ENCODE results near the gene ANXA9. TPM values are rescaled to one million over a fixed set of nuclear protein-coding genes. Genes with fewer than 3 reads are reported as not detected.
A peak's percentile ranks its signal among the peaks of the same experiment; 100 is the strongest.

ANXA9 gene
- total RNA-seq, 1 donor from 2014 or later, result not detected

DNA sequence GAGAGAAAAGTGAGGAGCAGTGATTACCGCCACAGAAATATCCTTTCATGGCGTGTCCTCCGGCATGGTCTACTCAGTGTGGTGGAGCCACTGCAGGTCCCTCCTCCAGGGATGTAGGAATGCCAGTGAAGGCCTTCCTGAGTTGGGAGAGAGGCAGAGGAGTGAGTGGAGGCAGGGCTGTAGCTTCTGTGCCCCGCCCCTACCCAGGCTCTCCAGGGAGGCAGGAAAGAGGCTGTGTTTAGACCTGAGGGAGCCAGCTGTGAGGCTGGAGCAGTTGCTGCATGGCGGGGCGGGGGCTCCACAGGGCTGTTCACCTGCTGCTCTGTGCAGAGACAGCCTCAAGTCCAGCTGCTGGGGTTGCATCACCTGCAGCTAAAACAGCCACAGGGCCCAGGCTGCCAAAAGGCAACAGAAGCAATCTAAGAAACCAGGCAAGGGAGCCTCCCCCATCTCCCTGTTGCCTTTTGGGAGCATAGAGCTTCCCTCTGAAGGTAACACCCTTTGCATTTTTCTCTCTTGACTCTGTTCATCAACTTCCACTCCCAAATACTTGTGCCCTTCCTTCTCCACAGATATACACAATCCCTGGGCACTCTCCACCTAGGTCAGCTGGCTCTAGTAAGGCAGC lies 801 bp upstream of the ANXA9 start:
- H3K36me3 Mint-ChIP-seq (ENCODE audit: unreplicated experiment), result no peaks in the 10 kb centered on the region
- peak; percentile 75 for DNase-seq
- no peak for TF ChIP-seq CTCF (IDR thresholded peaks at IDR 0.05; ENCODE audit: partially characterized antibody, unreplicated experiment)
- peaks cover 11% of the 10 kb centered on the region for H3K4me1 Mint-ChIP-seq (ENCODE audit: low read depth, unreplicated experiment)
- no peaks in the 10 kb centered on the region for H3K9me3 Mint-ChIP-seq (ENCODE audit: unreplicated experiment)
- H3K27me3 Mint-ChIP-seq (ENCODE audit: unreplicated experiment), result peaks cover 3% of the 10 kb centered on the region
- H3K4me3 Mint-ChIP-seq (ENCODE audit: unreplicated experiment), result peak overlapping the region; percentile 59
- H3K27ac Mint-ChIP-seq (ENCODE audit: unreplicated experiment), result peak overlapping the region; percentile 53

DNA sequence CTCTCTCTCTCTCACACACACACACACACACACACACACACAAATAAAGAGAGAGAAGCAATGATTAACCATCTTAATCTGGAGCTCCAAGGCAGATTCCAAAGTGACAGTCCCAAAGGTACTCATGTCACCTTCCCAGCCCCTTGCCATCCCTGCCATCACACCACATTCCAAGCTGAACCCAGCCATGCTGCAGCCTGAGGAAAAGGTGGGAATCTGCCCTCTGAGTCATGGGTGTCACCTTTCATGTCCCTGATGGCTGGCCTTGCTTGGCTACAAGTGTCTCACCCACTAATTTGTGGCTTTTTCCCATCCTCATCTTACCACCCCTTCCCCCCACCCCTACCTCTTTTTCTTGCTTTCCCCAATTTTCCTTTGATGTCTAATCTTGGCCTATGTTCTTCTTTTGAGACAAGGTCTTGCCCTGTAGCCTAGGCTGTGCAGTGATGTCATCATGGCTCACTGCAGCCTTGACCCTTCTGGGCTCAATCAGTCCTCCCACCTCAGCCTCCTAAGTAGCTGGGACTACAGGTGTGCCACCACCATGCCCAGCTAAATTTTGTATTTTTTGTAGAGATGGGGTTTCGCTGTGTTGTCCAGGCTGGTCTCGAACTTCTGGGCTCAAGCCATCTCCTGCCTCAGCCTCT lies 3.2 kb downstream of the ANXA9 start:
- TF ChIP-seq CTCF (IDR thresholded peaks at IDR 0.05; ENCODE audit: partially characterized antibody, unreplicated experiment), result no peak
- no peak overlapping the region for H3K27ac Mint-ChIP-seq (ENCODE audit: unreplicated experiment)
- no peak for DNase-seq
- H3K36me3 Mint-ChIP-seq (ENCODE audit: unreplicated experiment), result no peaks in the 10 kb centered on the region
- H3K27me3 Mint-ChIP-seq (ENCODE audit: unreplicated experiment), result peaks cover 3% of the 10 kb centered on the region
- H3K4me1 Mint-ChIP-seq (ENCODE audit: low read depth, unreplicated experiment), result peaks cover 11% of the 10 kb centered on the region
- peaks cover 2% of the 10 kb centered on the region for H3K9me3 Mint-ChIP-seq (ENCODE audit: unreplicated experiment)
- H3K4me3 Mint-ChIP-seq (ENCODE audit: unreplicated experiment), result no peak overlapping the region

- Mint-ChIP-seq H3K4me3 (ENCODE audit: unreplicated experiment) (no peak overlapping the region), H3K27ac (ENCODE audit: unreplicated experiment) (no peak overlapping the region), H3K9me3 (ENCODE audit: unreplicated experiment) (peaks cover 2% of the 10 kb centered on the region), H3K27me3 (ENCODE audit: unreplicated experiment) (peaks cover 3% of the 10 kb centered on the region), H3K4me1 (ENCODE audit: low read depth, unreplicated experiment) (no peaks in the 10 kb centered on the region), H3K36me3 (ENCODE audit: unreplicated experiment) (no peaks in the 10 kb centered on the region)
- no peak for TF ChIP-seq CTCF (IDR thresholded peaks at IDR 0.05; ENCODE audit: partially characterized antibody, unreplicated experiment)
- DNase-seq, result no peak
Measured at GRCh38 chr1:150987924-150988323, 5.8 kb downstream of the ANXA9 start.

- Mint-ChIP-seq H3K27me3 (ENCODE audit: unreplicated experiment) (peaks cover 2% of the 10 kb centered on the region), H3K4me1 (ENCODE audit: low read depth, unreplicated experiment) (peaks cover 4% of the 10 kb centered on the region), H3K4me3 (ENCODE audit: unreplicated experiment) (no peak overlapping the region), H3K9me3 (ENCODE audit: unreplicated experiment) (no peaks in the 10 kb centered on the region), H3K36me3 (ENCODE audit: unreplicated experiment) (no peaks in the 10 kb centered on the region), H3K27ac (ENCODE audit: unreplicated experiment) (no peak overlapping the region)
- no peak for DNase-seq
- no peak for TF ChIP-seq CTCF (IDR thresholded peaks at IDR 0.05; ENCODE audit: partially characterized antibody, unreplicated experiment)
Measured at GRCh38 chr1:150992626-150993025, 10.5 kb downstream of the ANXA9 start.

DNA sequence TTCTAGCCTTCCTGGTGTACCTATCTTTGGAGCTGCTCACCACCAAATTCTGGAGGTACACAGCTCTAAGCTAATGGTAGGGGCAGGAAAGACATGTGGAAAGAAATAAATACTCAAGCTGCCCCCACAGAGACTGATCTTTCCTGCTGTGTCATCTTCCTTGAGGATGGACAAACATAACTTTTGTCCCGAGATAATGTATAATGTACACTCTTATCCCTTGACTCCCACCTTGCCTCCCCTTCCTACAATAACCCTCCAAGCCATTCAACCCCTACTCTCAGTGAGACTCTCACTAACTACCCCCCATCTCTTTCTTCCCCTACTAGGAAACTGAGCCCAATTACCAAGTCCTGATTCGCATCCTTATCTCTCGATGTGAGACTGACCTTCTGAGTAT lies 12.2 kb downstream of the ANXA9 start:
- no peak overlapping the region for H3K27ac Mint-ChIP-seq (ENCODE audit: unreplicated experiment)
- no peak for TF ChIP-seq CTCF (IDR thresholded peaks at IDR 0.05; ENCODE audit: partially characterized antibody, unreplicated experiment)

More for the DNA sequence above, 12.2 kb downstream of the ANXA9 start:
- Mint-ChIP-seq H3K4me1 (ENCODE audit: low read depth, unreplicated experiment) (peaks cover 4% of the 10 kb centered on the region), H3K4me3 (ENCODE audit: unreplicated experiment) (no peak overlapping the region), H3K36me3 (ENCODE audit: unreplicated experiment) (no peaks in the 10 kb centered on the region), H3K27me3 (ENCODE audit: unreplicated experiment) (peaks cover 2% of the 10 kb centered on the region), H3K9me3 (ENCODE audit: unreplicated experiment) (no peaks in the 10 kb centered on the region)
- DNase-seq, result no peak
